Uterus (tissue), 4 donors: ENCODE measurements around the gene PIH1D1. TPM values are rescaled to one million over a fixed set of nuclear protein-coding genes. Genes with fewer than 3 reads are reported as not detected.
A peak's percentile ranks its signal among the peaks of the same experiment; 100 is the strongest.

Source experiments
- DNase-seq, 2 donors: peaks; one replicate each; pipeline ENCODE4 v3.0.0-alpha.2; 2019 to 2020
- H3K27ac ChIP-seq, 2 donors: fragments of 200-600 bp; sonication (generic); 1 replicate in 1 of 2; 2 replicates in 1 of 2; pipeline ENCODE4 v1.5.1; 2016 to 2018
- H3K27me3 ChIP-seq, 2 donors: fragments of 200-600 bp; sonication (generic); one replicate each; pipeline ENCODE4 v1.5.1; 2018 to 2019; ENCODE audit warnings: control low read depth in 1 of 2
- H3K36me3 ChIP-seq, 2 donors: fragments of 200-600 bp; sonication (generic); one replicate each; pipeline ENCODE4 v1.5.1; 2019; ENCODE audit warnings: control low read depth in 1 of 2
- H3K4me1 ChIP-seq, 2 donors: fragments of 200-600 bp; sonication (generic); one replicate each; pipeline ENCODE4 v1.5.1; 2018 to 2019; ENCODE audit warnings: control low read depth in 1 of 2
- H3K4me3 ChIP-seq, 2 donors: fragments of 200-600 bp; sonication (generic); 1 replicate in 1 of 2; 2 replicates in 1 of 2; pipeline ENCODE4 v1.5.1; 2018 to 2019; ENCODE audit warnings: mild to moderate bottlenecking in 1 of 2
- H3K9me3 ChIP-seq, 2 donors: fragments of 200-600 bp; sonication (generic); one replicate each; pipeline ENCODE4 v1.5.1; 2019; ENCODE audit warnings: control low read depth in 1 of 2
- CTCF ChIP-seq, 4 experiments: fragments of 200-600 bp in 2 of 4; fragments of 450-650 bp in 2 of 4; sonication (generic) in 2 of 4; IDR thresholded peaks; one replicate each; pipeline ENCODE4 v1.5.1; 2016 to 2019; ENCODE audit warnings: antibody characterized with exemption in 4 of 4, mild to moderate bottlenecking in 2 of 4, moderate library complexity in 1 of 4
- POLR2A ChIP-seq, 2 donors: fragments of 450-650 bp; IDR thresholded peaks; one replicate each; pipeline ENCODE4 v1.6.1; 2016; ENCODE audit warnings: antibody characterized with exemption in 2 of 2, mild to moderate bottlenecking in 1 of 2, moderate library complexity in 1 of 2
- intact Hi-C: fragments of 100-400 bp; cut with DNase I; formaldehyde crosslinking; loops from one replicate; pipeline ENCODE4 v1.15.1; 2023; ENCODE audit warnings: low total_unique reads
- total RNA-seq, 4 donors: library from RNA; depleted of rRNA in 3 of 4; stranded (reverse); fragments of >200 nt in 3 of 4; gene quantifications; one replicate each; pipeline versions ENCODE4 v1.1.0 to v1.2.4, GENCODE V29; 2014 to 2023
- donor health status: DM: yes; HTN: yes; CAD: no.

PIH1D1 gene
- total RNA-seq, 4 donors from 2014 or later, result 31.2 to 70.2 (median 46.5) TPM

- Histone ChIP-seq H3K27ac (peak overlapping the region; percentile 74 to 99), H3K4me1 (peaks cover 2 to 5% of the 10 kb centered on the region in 2 donors), H3K27me3 (no peaks in the 10 kb centered on the region), H3K4me3 (no peak overlapping the region), H3K9me3 (no peaks in the 10 kb centered on the region), H3K36me3 (no peaks in the 10 kb centered on the region)
- no peak for DNase-seq
- TF ChIP-seq CTCF (IDR thresholded peaks at IDR 0.05), result no peak
- no peak for TF ChIP-seq POLR2A (IDR thresholded peaks at IDR 0.05)
- intact Hi-C loops, result no loop called here
These were observed 4.2 kb upstream of the PIH1D1 start for GRCh38 chr19:49455773-49456172.

- H3K27me3 ChIP-seq, result no peaks in the 10 kb centered on the region
- H3K27ac ChIP-seq, result peak overlapping the region; percentile 93 to 99
- no peak for TF ChIP-seq CTCF (IDR thresholded peaks at IDR 0.05)
- TF ChIP-seq POLR2A (IDR thresholded peaks at IDR 0.05), result no peak
- DNase-seq, result no peak
- no peaks in the 10 kb centered on the region for H3K9me3 ChIP-seq
- H3K36me3 ChIP-seq, result no peaks in the 10 kb centered on the region
- H3K4me1 ChIP-seq, result peaks cover 2 to 5% of the 10 kb centered on the region in 2 donors
- intact Hi-C loops, result no loop called here
- H3K4me3 ChIP-seq, result peak overlapping the region; percentile 52 to 53
These were observed 2.2 kb upstream of the PIH1D1 start for GRCh38 chr19:49453757-49454240.

- peaks cover 2 to 5% of the 10 kb centered on the region in 2 donors for H3K4me1 ChIP-seq
- TF ChIP-seq POLR2A (IDR thresholded peaks at IDR 0.05) (peak; percentile 63 to 91), CTCF (IDR thresholded peaks at IDR 0.05) (peak in 1 of 4 experiments; percentile 3)
- peak; percentile 98 for DNase-seq
- H3K27me3 ChIP-seq, result no peaks in the 10 kb centered on the region
- no peaks in the 10 kb centered on the region for H3K36me3 ChIP-seq
- H3K4me3 ChIP-seq, result peak within 1 kb of the TSS; percentile 84 to 96
- H3K9me3 ChIP-seq, result no peaks in the 10 kb centered on the region
- intact Hi-C loops, result no loop called here
- H3K27ac ChIP-seq, result peak within 1 kb of the TSS; percentile 93 to 99
These were observed 1.6 kb upstream of the PIH1D1 start, which contains the start of gene ALDH16A1 for GRCh38 chr19:49453013-49453756. ALDH16A1 (plus strand) TSS chr19:49453225; CDS start chr19:49453332, 107 bp downstream.

GRCh38 chr19:49450405-49450804 lies 1.2 kb downstream of the PIH1D1 start:
- no peak for TF ChIP-seq POLR2A (IDR thresholded peaks at IDR 0.05)
- TF ChIP-seq CTCF (IDR thresholded peaks at IDR 0.05), result no peak
- H3K36me3 ChIP-seq, result no peaks in the 10 kb centered on the region
- H3K27me3 ChIP-seq, result no peaks in the 10 kb centered on the region
- H3K27ac ChIP-seq, result peak overlapping the region in 1 of 2 donors; percentile 99
- peaks cover 0 to 5% of the 10 kb centered on the region in 2 donors for H3K4me1 ChIP-seq
- no peak overlapping the region for H3K4me3 ChIP-seq
- DNase-seq, result no peak
- no peaks in the 10 kb centered on the region for H3K9me3 ChIP-seq
- intact Hi-C loops, result no loop called here

- H3K27ac ChIP-seq, result no peak overlapping the region
- no peak for DNase-seq
- H3K4me3 ChIP-seq, result no peak overlapping the region
- TF ChIP-seq CTCF (IDR thresholded peaks at IDR 0.05) (no peak), POLR2A (IDR thresholded peaks at IDR 0.05) (no peak)
- H3K9me3 ChIP-seq, result no peaks in the 10 kb centered on the region
- intact Hi-C loops, result no loop called here
- no peaks in the 10 kb centered on the region for H3K27me3 ChIP-seq
- H3K4me1 ChIP-seq, result no peaks in the 10 kb centered on the region
- no peaks in the 10 kb centered on the region for H3K36me3 ChIP-seq
These were observed 3.2 kb downstream of the PIH1D1 start for GRCh38 chr19:49448432-49448786.
